Measurements from ENCODE around the gene HHEX.

DNA sequence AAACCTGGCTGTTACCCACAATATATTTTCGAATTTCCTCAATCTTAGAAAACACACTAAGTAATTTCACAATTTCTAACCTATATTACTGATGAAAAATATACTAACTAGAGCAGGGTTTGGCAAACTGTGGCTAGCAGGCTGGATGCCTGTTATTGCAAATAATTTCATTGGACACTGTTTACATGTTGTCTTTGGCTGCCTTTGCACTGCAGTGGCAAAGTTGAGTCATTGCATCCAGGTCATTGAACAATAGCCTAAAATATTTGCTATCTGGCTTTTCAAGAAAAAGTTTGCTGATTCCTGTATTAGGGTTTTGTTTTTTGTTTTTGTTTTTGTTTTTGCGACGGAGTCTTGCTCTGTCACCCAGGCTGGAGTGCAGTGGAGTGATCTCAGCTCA is 49.6 kb upstream of the HHEX start:
- TF ChIP-seq, protein P1, sequence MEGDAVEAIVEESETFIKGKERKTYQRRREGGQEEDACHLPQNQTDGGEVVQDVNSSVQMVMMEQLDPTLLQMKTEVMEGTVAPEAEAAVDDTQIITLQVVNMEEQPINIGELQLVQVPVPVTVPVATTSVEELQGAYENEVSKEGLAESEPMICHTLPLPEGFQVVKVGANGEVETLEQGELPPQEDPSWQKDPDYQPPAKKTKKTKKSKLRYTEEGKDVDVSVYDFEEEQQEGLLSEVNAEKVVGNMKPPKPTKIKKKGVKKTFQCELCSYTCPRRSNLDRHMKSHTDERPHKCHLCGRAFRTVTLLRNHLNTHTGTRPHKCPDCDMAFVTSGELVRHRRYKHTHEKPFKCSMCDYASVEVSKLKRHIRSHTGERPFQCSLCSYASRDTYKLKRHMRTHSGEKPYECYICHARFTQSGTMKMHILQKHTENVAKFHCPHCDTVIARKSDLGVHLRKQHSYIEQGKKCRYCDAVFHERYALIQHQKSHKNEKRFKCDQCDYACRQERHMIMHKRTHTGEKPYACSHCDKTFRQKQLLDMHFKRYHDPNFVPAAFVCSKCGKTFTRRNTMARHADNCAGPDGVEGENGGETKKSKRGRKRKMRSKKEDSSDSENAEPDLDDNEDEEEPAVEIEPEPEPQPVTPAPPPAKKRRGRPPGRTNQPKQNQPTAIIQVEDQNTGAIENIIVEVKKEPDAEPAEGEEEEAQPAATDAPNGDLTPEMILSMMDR (IDR thresholded peaks at IDR 0.05): no peak
- TF ChIP-seq POLR2A (IDR thresholded peaks at IDR 0.05): no peak
